Activated CD8-positive, alpha-beta memory T cell treated with anti-CD3 and anti-CD28 coated beads for 24 hours (primary cell): ENCODE data around the gene RGS6.
"Not testable (repeated sequence)": the region's sequence is repeated elsewhere in the genome, so short reads cannot be mapped to it uniquely, and the experiment has no call there.

Experiments used
- DNase-seq: peaks from one replicate; pipeline ENCODE4 v3.0.0-alpha.2; 2020

The RGS6 gene

GRCh38 chr14:72463291-72463866 lies 531.1 kb downstream of the RGS6 start:
- no peak for DNase-seq

- no peak for DNase-seq
Measured at GRCh38 chr14:72464226-72464625, 532.0 kb downstream of the RGS6 start.

- no peak for DNase-seq
Measured at GRCh38 chr14:72466325-72466724, 534.1 kb downstream of the RGS6 start.

GRCh38 chr14:72471346-72471745 lies 539.1 kb downstream of the RGS6 start:
- no peak for DNase-seq

GRCh38 chr14:72472845-72473244 lies 540.6 kb downstream of the RGS6 start:
- no peak for DNase-seq

GRCh38 chr14:72476657-72477499 lies 544.6 kb downstream of the RGS6 start:
- DNase-seq, result peak; percentile 78

- DNase-seq, result not testable (repeated sequence)
Measured at GRCh38 chr14:72477578-72477977, 545.3 kb downstream of the RGS6 start.

- DNase-seq, result no peak
Measured at GRCh38 chr14:72478471-72478893, 546.3 kb downstream of the RGS6 start.

- no peak for DNase-seq
Measured at GRCh38 chr14:72479461-72479931, 547.3 kb downstream of the RGS6 start.

GRCh38 chr14:72480464-72481243 lies 548.4 kb downstream of the RGS6 start:
- no peak for DNase-seq

GRCh38 chr14:72483311-72483710 lies 551.1 kb downstream of the RGS6 start:
- no peak for DNase-seq

GRCh38 chr14:72485695-72486094 lies 553.5 kb downstream of the RGS6 start:
- DNase-seq, result no peak

- no peak for DNase-seq
Measured at GRCh38 chr14:72488514-72488913, 556.3 kb downstream of the RGS6 start.

- no peak for DNase-seq
Measured at GRCh38 chr14:72492196-72492595, 560.0 kb downstream of the RGS6 start.

- DNase-seq, result no peak
Measured at GRCh38 chr14:72495668-72496067, 563.4 kb downstream of the RGS6 start.

- DNase-seq, result no peak
Measured at GRCh38 chr14:72498646-72499045, 566.4 kb downstream of the RGS6 start.

GRCh38 chr14:72499746-72500145 lies 567.5 kb downstream of the RGS6 start:
- no peak for DNase-seq

GRCh38 chr14:72500234-72500838 lies 568.1 kb downstream of the RGS6 start:
- no peak for DNase-seq

- no peak for DNase-seq
Measured at GRCh38 chr14:72501439-72501838, 569.2 kb downstream of the RGS6 start.

GRCh38 chr14:72503271-72503670 lies 571.0 kb downstream of the RGS6 start:
- no peak for DNase-seq

GRCh38 chr14:72503696-72504368 lies 571.6 kb downstream of the RGS6 start:
- DNase-seq, result no peak

GRCh38 chr14:72510566-72510965 lies 578.3 kb downstream of the RGS6 start:
- DNase-seq, result no peak

- DNase-seq, result no peak
Measured at GRCh38 chr14:72512281-72512680, 580.1 kb downstream of the RGS6 start.
